Prostate gland (tissue), 2 donors: ENCODE data around the gene EDEM1.

Experiments used
- CTCF ChIP-seq, 4 experiments: fragments of 200-600 bp in 2 of 4; fragments of 450-650 bp in 2 of 4; sonication (generic) in 2 of 4; IDR thresholded peaks; 1 replicate in 3 of 4; 2 replicates in 1 of 4; pipeline ENCODE4 v1.5.1; 2016 to 2019; ENCODE audit warnings: antibody characterized with exemption in 4 of 4, mild to moderate bottlenecking in 2 of 4, moderate library complexity in 2 of 4
- POLR2A ChIP-seq: fragments of 450-650 bp; IDR thresholded peaks from one replicate; pipeline ENCODE4 v1.6.1; 2016; ENCODE audit warnings: antibody characterized with exemption, mild to moderate bottlenecking
- POLR2AphosphoS5 ChIP-seq: sonication (generic); formaldehyde crosslinking; IDR thresholded peaks from one replicate; pipeline ENCODE4 v1.6.1; 2017; ENCODE audit warnings: antibody characterized with exemption

GRCh38 chr3:5198313-5198677 lies 10.8 kb downstream of the EDEM1 start:
- TF ChIP-seq CTCF (IDR thresholded peaks at IDR 0.05) (no peak), POLR2A (no peak), POLR2AphosphoS5 (no peak)
